C4-2B (cell line): ENCODE data around the gene BSPRY.
"Not testable (repeated sequence)": the region's sequence is repeated elsewhere in the genome, so short reads cannot be mapped to it uniquely, and the experiment has no call there.

ENCODE experiments used
- H3K27ac ChIP-seq: fragments of 450-650 bp; 2 replicates; pipeline ENCODE4 v1.5.1; 2017
- ZFX ChIP-seq: fragments of 450-650 bp; IDR thresholded peaks from 2 replicates; pipeline ENCODE4 v1.6.1; 2017
- TF ChIP-seq, protein P1 (sequence below): fragments of 450-650 bp; conservative IDR thresholded peaks from 2 replicates; pipeline ENCODE4 v1.5.1; 2017; ENCODE audit warnings: mild to moderate bottlenecking

BSPRY gene

DNA sequence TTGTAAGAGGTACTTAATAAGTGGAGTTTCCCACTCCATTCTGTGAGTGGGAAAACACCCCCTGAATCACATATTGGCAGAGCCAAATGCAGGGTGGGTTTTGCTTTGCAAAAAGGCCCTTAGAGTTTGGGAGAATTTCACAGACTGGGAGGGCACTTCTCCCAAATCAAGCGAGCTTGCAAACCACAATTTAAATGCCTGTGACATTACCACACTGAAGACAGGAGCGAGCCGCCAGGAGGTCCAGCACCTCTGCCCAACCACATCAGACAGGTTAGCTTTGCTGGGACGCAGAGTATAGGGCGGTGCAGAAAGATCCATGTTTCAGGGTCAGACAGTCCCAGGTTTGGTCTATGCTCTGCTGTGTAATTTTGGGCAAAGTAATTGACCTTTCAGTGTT is 49.5 kb downstream of the BSPRY start:
- peak overlapping the region; percentile 39 for H3K27ac ChIP-seq
- no peak for TF ChIP-seq ZFX
- TF ChIP-seq, protein P1, sequence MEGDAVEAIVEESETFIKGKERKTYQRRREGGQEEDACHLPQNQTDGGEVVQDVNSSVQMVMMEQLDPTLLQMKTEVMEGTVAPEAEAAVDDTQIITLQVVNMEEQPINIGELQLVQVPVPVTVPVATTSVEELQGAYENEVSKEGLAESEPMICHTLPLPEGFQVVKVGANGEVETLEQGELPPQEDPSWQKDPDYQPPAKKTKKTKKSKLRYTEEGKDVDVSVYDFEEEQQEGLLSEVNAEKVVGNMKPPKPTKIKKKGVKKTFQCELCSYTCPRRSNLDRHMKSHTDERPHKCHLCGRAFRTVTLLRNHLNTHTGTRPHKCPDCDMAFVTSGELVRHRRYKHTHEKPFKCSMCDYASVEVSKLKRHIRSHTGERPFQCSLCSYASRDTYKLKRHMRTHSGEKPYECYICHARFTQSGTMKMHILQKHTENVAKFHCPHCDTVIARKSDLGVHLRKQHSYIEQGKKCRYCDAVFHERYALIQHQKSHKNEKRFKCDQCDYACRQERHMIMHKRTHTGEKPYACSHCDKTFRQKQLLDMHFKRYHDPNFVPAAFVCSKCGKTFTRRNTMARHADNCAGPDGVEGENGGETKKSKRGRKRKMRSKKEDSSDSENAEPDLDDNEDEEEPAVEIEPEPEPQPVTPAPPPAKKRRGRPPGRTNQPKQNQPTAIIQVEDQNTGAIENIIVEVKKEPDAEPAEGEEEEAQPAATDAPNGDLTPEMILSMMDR, result no peak

DNA sequence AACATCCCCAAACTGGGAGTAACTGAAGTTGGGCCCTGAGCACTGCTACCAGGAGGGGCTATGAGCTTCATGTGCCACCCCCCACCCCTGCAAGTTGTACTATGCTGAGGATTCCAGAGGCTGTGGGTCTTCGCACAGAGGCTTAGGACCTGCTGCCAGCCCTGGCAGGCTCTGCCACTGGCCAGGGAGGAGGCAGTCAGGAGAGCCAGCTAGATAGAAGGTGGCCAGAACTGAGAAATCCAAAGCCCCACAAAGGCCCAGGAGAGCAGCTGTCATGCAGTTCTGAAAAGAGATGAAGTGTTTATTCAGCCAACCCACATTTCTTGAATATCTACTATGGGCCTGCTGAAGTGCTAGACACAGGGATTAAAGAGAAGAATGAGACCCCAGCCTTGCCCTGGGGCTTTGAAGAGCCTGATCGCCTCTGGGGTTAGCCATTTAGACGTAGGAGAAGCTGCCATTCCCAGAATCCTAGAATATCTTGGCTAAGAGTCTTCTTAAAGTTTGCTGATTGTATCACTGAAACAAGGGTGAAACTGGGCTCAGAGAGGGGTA is 50.4 kb downstream of the BSPRY start:
- H3K27ac ChIP-seq, result peak overlapping the region; percentile 39
- no peak for TF ChIP-seq ZFX
- TF ChIP-seq, protein P1, result no peak

DNA sequence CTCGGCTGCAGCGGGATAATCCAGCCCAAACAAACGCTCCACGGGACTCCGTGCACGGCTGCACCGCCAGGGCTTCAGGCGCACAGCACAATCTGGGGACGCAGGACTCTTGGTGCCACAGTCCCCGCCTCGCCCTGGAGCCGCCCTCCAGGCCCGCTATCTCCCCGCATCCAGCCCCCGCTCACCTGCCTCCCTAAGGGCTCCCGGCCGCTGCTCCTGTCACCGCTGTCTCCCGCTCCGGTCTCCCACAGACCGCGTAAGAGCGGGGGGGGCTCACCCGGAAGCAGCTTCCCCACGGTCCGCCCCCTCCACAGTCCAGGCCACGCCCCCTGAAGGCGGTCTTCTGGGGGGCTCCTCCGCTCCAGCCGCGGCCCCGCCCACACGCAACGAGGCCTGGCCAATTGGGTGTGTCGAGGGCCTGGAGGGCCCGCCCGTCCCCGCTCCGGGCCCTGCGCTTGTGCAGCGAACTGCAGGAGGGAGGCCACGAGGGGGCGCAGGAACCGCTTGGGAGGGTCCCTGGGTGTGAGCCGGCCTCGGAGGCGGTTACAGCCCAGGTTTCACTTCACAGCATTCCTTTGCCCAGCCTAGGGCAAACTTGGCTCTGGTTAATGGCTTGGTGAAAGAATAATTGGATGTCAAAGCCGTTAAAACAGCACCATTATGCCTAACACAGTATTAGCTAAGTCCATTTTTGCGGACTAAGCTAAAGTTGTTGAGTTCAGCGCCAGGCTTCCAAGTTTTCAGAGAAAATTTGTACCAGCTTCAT is 51.9 kb downstream of the BSPRY start, which contains the start of gene ALAD:
Gene ALAD, minus strand, starts transcription at position 258 of the 766 bp plus-strand sequence. CDS start 7,725 bp downstream, outside the sequence.
- no peak for TF ChIP-seq ZFX
- TF ChIP-seq, protein P1, result peak; percentile 99
- H3K27ac ChIP-seq, result peak within 1 kb of the TSS; percentile 39

DNA sequence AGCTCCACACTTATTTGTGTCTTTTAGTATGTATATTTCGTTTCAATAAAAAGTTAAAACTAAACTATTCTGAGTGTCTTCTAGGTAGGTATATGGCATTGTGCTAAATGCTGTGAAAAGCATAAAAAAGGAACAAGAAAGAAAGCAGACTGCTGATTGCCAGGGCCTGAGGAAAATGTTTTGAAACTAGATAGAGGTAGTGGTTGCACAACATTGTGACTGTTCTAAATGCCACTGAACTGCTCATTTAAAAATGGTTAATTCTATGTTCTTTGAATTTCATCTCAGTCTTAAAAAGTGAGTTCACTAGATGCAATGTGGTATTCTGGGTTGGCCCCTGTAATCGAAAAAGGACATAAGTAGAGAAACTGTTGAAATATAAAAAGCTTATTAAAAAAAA is 54.3 kb downstream of the BSPRY start:
- TF ChIP-seq, protein P1, result no peak
- no peak for TF ChIP-seq ZFX
- H3K27ac ChIP-seq, result no peak overlapping the region

DNA sequence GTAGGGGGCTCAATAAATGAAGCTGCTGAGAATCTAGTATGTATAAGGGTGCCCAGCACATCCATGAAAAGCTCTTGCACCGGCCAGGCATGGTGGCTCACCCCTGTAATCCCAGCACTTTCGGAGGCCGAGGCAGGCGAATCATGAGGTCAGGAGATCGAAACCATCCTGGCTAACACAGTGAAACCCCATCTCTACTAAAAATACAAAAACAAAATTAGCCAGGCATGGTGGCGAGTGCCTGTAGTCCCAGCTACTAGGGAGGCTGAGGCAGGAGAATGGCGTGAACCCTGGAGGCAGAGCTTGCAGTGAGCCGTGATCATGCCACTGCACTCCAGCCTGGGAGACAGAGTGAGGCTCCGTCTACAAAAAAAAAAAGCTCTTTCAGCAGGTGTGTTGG is 57.0 kb downstream of the BSPRY start:
- not testable (repeated sequence) for H3K27ac ChIP-seq

DNA sequence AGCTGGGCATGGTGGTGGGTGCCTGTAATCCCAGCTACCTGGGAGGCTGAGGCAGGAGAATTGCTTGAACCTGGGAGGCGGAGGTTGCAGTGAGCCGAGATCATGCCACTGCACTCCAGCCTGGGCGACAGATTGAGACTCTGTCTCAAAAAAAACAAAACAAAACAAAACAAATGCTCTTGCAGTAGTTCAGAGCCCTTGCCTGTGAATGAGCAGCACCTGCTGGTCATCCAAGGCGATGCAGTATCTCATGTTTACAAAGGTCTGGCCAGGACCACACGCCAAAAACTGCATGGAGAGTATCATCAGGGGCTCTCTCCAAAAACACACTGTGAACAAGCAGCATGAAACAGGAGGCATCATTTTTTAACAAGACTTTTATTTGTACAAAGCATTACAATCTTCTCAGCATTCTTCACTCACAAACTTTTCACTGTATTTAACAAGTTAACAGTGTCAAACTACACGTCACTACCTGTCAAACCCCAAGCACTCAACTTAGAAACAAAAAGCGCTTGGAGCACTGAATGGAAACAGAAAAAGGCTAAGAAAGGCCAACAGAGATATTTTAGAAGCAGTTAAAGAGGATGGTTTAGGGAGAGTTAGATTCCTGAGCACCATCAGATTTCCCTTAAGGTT is 57.7 kb downstream of the BSPRY start:
- not testable (repeated sequence) for H3K27ac ChIP-seq

DNA sequence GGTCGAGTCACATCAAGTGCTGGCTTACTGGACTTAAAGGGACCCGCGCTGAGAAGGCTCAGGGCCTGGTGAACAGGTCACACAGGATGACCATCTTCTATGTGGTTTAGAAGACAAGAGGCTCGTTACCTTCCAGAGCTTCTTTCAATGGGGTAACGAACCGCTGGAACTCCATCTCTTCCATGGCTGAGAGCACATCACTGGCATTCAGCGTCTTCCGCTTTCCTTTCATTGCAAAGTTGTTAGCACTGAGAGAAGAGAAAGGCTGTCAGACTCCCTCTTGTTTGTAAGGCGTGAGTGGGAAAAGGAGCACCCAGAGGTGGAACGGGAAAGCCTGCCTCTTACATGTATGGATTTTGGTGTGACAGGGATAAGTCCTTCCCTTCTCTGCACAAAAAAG is 60.1 kb downstream of the BSPRY start:
- no peak for TF ChIP-seq ZFX
- TF ChIP-seq, protein P1, result no peak
- H3K27ac ChIP-seq, result peak overlapping the region; percentile 95

More for the DNA sequence above, 57.7 kb downstream of the BSPRY start:
- TF ChIP-seq, protein P1, result peak; percentile 93
